T follicular helper cell (primary cell): ENCODE measurements around the gene ZNF319.

Source experiments
- DNase-seq: peaks from one replicate; pipeline ENCODE4 v3.0.0-alpha.2; 2020; ENCODE audit warnings: low read depth

Gene ZNF319

GRCh38 chr16:57956270-57956808, 44.1 kb downstream of the ZNF319 start:
- DNase-seq, result no peak

GRCh38 chr16:57955572-57956188, 44.8 kb downstream of the ZNF319 start:
- DNase-seq, result no peak

GRCh38 chr16:57953857-57954256, 46.6 kb downstream of the ZNF319 start:
- DNase-seq, result no peak

- DNase-seq, result no peak
Measured at GRCh38 chr16:57952909-57953308, 47.6 kb downstream of the ZNF319 start.

GRCh38 chr16:57951204-57951960, 49.1 kb downstream of the ZNF319 start:
- no peak for DNase-seq

GRCh38 chr16:57950382-57950781, 50.1 kb downstream of the ZNF319 start:
- DNase-seq, result no peak

GRCh38 chr16:57949595-57950238, 50.8 kb downstream of the ZNF319 start:
- no peak for DNase-seq

- no peak for DNase-seq
Measured at GRCh38 chr16:57949013-57949412, 51.5 kb downstream of the ZNF319 start.

- DNase-seq, result no peak
Measured at GRCh38 chr16:57948027-57948426, 52.4 kb downstream of the ZNF319 start.

GRCh38 chr16:57947261-57947660, 53.2 kb downstream of the ZNF319 start:
- DNase-seq, result no peak

GRCh38 chr16:57946181-57946801, 54.2 kb downstream of the ZNF319 start:
- no peak for DNase-seq

GRCh38 chr16:57945740-57946138, 54.7 kb downstream of the ZNF319 start:
- DNase-seq, result no peak

GRCh38 chr16:57944970-57945739, 55.3 kb downstream of the ZNF319 start:
- no peak for DNase-seq
